SK-N-MC (cell line): ENCODE measurements around the gene PSTPIP2.

ENCODE experiments used
- EZH2 ChIP-seq: fragments of 200-600 bp; sonication (generic); IDR thresholded peaks from one replicate; pipeline ENCODE4 v1.6.1; 2017; ENCODE audit warnings: antibody characterized with exemption
- FOXP2 ChIP-seq: optimal IDR thresholded peaks from 2 replicates; pipeline ENCODE3; 2011; ENCODE audit warnings: mild to moderate bottlenecking, moderate library complexity; ENCODE audit not compliant: insufficient read depth; ENCODE audit errors: extremely low read length, control extremely low read depth
- POLR2AphosphoS5 ChIP-seq: IDR thresholded peaks from 2 replicates; pipeline ENCODE4 v1.6.1; 2012; ENCODE audit warnings: mild to moderate bottlenecking, low read depth, low read length, borderline replicate concordance

GRCh38 chr18:45976566-45976965 is 95.5 kb downstream of the PSTPIP2 start:
- TF ChIP-seq EZH2, result no peak
- no peak for TF ChIP-seq POLR2AphosphoS5
- TF ChIP-seq FOXP2, result no peak
